GM12864 (cell line): ENCODE measurements around the gene ERRFI1.
"Not testable (repeated sequence)": the region's sequence is repeated elsewhere in the genome, so short reads cannot be mapped to it uniquely, and the experiment has no call there.

Experiments used
- DNase-seq: peaks from one replicate; pipeline ENCODE4 v3.0.0-alpha.2; 2011; ENCODE audit warnings: low read depth
- H3K4me3 ChIP-seq: 2 replicates; pipeline ENCODE4 v1.5.1; 2011; ENCODE audit warnings: mild to moderate bottlenecking, low read depth, low read length, control low read depth
- CTCF ChIP-seq: IDR thresholded peaks from 2 replicates; pipeline ENCODE4 v1.5.1; 2011; ENCODE audit warnings: low read depth, mild to moderate bottlenecking, moderate library complexity, low read length, control low read depth, inconsistent platforms; ENCODE audit errors: missing control alignments

Gene ERRFI1

GRCh38 chr1:8053878-8054567, 27.9 kb upstream of the ERRFI1 start:
- no peak for TF ChIP-seq CTCF
- no peak overlapping the region for H3K4me3 ChIP-seq
- DNase-seq, result no peak

- DNase-seq, result no peak
- no peak for TF ChIP-seq CTCF
Observed at GRCh38 chr1:8051650-8052049, 25.5 kb upstream of the ERRFI1 start.

GRCh38 chr1:8049229-8049628, 23.1 kb upstream of the ERRFI1 start:
- not testable (repeated sequence) for DNase-seq, H3K4me3 ChIP-seq

More at GRCh38 chr1:8051650-8052049, 25.5 kb upstream of the ERRFI1 start:
- H3K4me3 ChIP-seq, result no peak overlapping the region

GRCh38 chr1:8047686-8048445, 21.8 kb upstream of the ERRFI1 start:
- TF ChIP-seq CTCF, result no peak
- no peak for DNase-seq
- no peak overlapping the region for H3K4me3 ChIP-seq

- no peak for DNase-seq
- no peak for TF ChIP-seq CTCF
- no peak overlapping the region for H3K4me3 ChIP-seq
Observed at GRCh38 chr1:8047112-8047511, 21.0 kb upstream of the ERRFI1 start.

GRCh38 chr1:8046391-8046790, 20.3 kb upstream of the ERRFI1 start:
- no peak overlapping the region for H3K4me3 ChIP-seq
- no peak for DNase-seq
- no peak for TF ChIP-seq CTCF

- no peak for TF ChIP-seq CTCF
- no peak overlapping the region for H3K4me3 ChIP-seq
- DNase-seq, result no peak
Observed at GRCh38 chr1:8043621-8044020, 17.5 kb upstream of the ERRFI1 start.
